Caco-2 (cell line): ENCODE data around the gene PRRG2. TPM values are rescaled to one million over a fixed set of nuclear protein-coding genes. Genes with fewer than 3 reads are reported as not detected.

Experiments used
- BruUV-seq: library from RNA; stranded (reverse); fragments of 400-500 nt; replicated peaks from 2 replicates; lab custom pipeline; 2021; lab: Mats Ljungman, UMichigan
- CTCF ChIA-PET: fragments of 300-600 bp; sonication (Branson Sonifier 250); formaldehyde crosslinking; loops from one replicate; lab custom pipeline; 2022; ENCODE audit warnings: antibody characterized with exemption; lab: Charles Lee
- POLR2A ChIA-PET: fragments of 300-600 bp; sonication (Branson Sonifier 250); formaldehyde crosslinking; loops from one replicate; lab custom pipeline; 2022; ENCODE audit warnings: antibody characterized with exemption; lab: Charles Lee
- DNase-seq, 2 experiments: peaks; one replicate each; pipeline versions ENCODE4 v3.0.0 to v3.0.0-alpha.2; 2020 to 2022
- H3K27me3 ChIP-seq: replicated peaks from 2 replicates; pipeline ENCODE4 v1.6.0; 2011; ENCODE audit warnings: low read length; ENCODE audit not compliant: control insufficient read depth, insufficient read depth
- H3K36me3 ChIP-seq: 2 replicates; pipeline ENCODE4 v1.5.1; 2011; ENCODE audit warnings: low read length; ENCODE audit not compliant: control insufficient read depth, insufficient read depth
- H3K4me1 ChIP-seq: fragments of 250-450 bp; sonication (Bioruptor Pico); 2 replicates; pipeline ENCODE4 v1.5.1; 2020; ENCODE audit warnings: mild to moderate bottlenecking
- H3K4me3 ChIP-seq: 2 replicates; pipeline ENCODE4 v1.5.1; 2011; ENCODE audit warnings: low read depth, mild to moderate bottlenecking, control low read depth, low read length
- H3K9me3 ChIP-seq: fragments of 250-450 bp; sonication (Bioruptor Pico); 2 replicates; pipeline ENCODE4 v1.5.1; 2020; ENCODE audit warnings: mild to moderate bottlenecking, moderate library complexity
- H3K27ac Mint-ChIP-seq: one replicate; pipeline ENCODE4 v1.8.0; 2022; ENCODE audit warnings: mixed read lengths; ENCODE audit not compliant: unreplicated experiment
- H3K27me3 Mint-ChIP-seq: one replicate; pipeline ENCODE4 v1.8.0; 2022; ENCODE audit warnings: mixed read lengths; ENCODE audit not compliant: insufficient read depth, unreplicated experiment
- H3K36me3 Mint-ChIP-seq: one replicate; pipeline ENCODE4 v1.8.0; 2022; ENCODE audit warnings: mild to moderate bottlenecking, mixed read lengths; ENCODE audit not compliant: insufficient read depth, unreplicated experiment
- H3K4me1 Mint-ChIP-seq: one replicate; pipeline ENCODE4 v1.8.0; 2022; ENCODE audit warnings: low read depth, mixed read lengths; ENCODE audit not compliant: unreplicated experiment
- H3K4me3 Mint-ChIP-seq: one replicate; pipeline ENCODE4 v1.8.0; 2022; ENCODE audit warnings: mild to moderate bottlenecking, moderate library complexity, mixed read lengths; ENCODE audit not compliant: unreplicated experiment
- H3K9me3 Mint-ChIP-seq: one replicate; pipeline ENCODE4 v1.8.0; 2022; ENCODE audit warnings: mixed read lengths; ENCODE audit not compliant: unreplicated experiment
- intact Hi-C: fragments of 100-400 bp; cut with micrococcal nuclease; formaldehyde crosslinking; loops from one replicate; pipeline ENCODE4 v1.10.0; 2022; ENCODE audit not compliant: unreplicated experiment
- total RNA-seq: library from RNA; stranded (reverse); gene quantifications from 2 replicates; pipeline ENCODE4 v1.2.3, GENCODE V29; 2022
- TF ChIP-seq, protein P1 (sequence below), 2 experiments: fragments of 200-600 bp in 1 of 2; IDR thresholded peaks; 1 replicate in 1 of 2; 2 replicates in 1 of 2; pipeline versions ENCODE4 v1.5.1 to v1.8.0; 2011 to 2022; ENCODE audit warnings: antibody characterized with exemption in 1 of 2, control low read depth in 1 of 2, inconsistent platforms in 1 of 2, low read depth in 1 of 2, low read length in 1 of 2, mild to moderate bottlenecking in 1 of 2, moderate library complexity in 1 of 2; ENCODE audit not compliant: insufficient read depth in 1 of 2, severe bottlenecking in 1 of 2, unreplicated experiment in 1 of 2

PRRG2 gene
- total RNA-seq, 1 experiment from 2014 or later: 7.7 TPM

DNA sequence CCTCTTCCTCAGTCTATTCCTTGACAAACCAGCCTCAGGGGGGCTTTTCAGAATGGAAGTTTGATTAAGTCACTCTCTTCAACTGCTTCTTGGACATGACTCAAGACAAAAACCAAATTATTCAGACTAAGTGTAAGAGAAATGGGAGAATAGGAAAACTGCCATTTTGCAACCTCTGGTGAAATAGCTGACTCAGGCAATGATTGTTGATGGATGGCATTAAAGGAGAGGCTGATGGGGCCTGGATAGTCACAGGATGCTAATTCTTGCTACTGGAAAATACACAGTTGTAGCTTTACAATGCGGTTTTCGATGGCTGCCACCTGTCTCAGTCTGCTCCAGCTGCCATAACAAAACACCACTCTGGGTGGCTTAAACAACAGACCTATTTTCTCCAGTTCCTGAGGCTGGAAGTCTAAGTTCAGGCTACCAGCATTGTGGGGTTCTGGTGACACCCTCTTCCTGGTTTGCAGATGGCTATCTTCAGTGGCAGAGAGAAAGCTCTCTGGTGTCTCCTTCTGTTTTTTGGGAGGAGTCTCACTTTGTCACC is 6.8 kb upstream of the PRRG2 start:
- H3K36me3 ChIP-seq: no peaks in the 10 kb centered on the region; the same call in 1 of the 2 replicates
- Mint-ChIP-seq H3K9me3 (no peaks in the 10 kb centered on the region), H3K27me3 (no peaks in the 10 kb centered on the region), H3K4me3 (no peak overlapping the region), H3K27ac (no peak overlapping the region), H3K36me3 (peaks cover 23% of the 10 kb centered on the region), H3K4me1 (peaks cover 8% of the 10 kb centered on the region)
- BruUV-seq: no TSS peak
- intact Hi-C loops: no loop called here
- TF ChIP-seq, protein P1, sequence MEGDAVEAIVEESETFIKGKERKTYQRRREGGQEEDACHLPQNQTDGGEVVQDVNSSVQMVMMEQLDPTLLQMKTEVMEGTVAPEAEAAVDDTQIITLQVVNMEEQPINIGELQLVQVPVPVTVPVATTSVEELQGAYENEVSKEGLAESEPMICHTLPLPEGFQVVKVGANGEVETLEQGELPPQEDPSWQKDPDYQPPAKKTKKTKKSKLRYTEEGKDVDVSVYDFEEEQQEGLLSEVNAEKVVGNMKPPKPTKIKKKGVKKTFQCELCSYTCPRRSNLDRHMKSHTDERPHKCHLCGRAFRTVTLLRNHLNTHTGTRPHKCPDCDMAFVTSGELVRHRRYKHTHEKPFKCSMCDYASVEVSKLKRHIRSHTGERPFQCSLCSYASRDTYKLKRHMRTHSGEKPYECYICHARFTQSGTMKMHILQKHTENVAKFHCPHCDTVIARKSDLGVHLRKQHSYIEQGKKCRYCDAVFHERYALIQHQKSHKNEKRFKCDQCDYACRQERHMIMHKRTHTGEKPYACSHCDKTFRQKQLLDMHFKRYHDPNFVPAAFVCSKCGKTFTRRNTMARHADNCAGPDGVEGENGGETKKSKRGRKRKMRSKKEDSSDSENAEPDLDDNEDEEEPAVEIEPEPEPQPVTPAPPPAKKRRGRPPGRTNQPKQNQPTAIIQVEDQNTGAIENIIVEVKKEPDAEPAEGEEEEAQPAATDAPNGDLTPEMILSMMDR (IDR thresholded peaks at IDR 0.05; ENCODE audit: insufficient read depth in 1 of 2, low read depth in 1 of 2, low read length in 1 of 2, severe bottlenecking in 1 of 2, unreplicated experiment in 1 of 2): no peak
- peaks cover 5% of the 10 kb centered on the region; the same call in 1 of the 2 replicates for H3K4me1 ChIP-seq
- H3K9me3 ChIP-seq: no peaks in the 10 kb centered on the region
- no peak overlapping the region for H3K4me3 ChIP-seq
- ChIA-PET POLR2A (no interaction called here), CTCF (no interaction called here)
- H3K27me3 ChIP-seq: no peaks in the 10 kb centered on the region
- no peak for DNase-seq

DNA sequence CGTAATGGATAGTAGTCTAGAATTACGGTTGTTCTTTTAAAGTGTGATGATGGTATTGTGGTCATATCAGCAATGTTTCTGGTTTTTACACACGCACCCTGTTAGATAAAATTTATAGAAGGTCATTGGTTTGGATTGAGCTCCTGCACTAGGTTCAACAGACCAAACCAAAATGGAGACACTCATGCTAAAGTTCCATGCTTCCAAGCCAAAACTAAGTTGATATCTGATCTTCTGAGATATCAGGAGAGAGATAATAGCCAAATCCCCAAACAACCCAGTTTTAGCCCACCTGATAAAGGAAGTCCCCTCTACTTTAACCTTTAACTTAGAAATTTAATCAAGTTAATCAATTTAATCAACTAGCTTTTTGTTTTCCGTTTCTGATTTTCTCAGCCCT is 1.9 kb upstream of the PRRG2 start:
- DNase-seq: no peak
- intact Hi-C loops: no loop called here
- Histone ChIP-seq H3K36me3 (no peaks in the 10 kb centered on the region; the same call in 1 of the 2 replicates), H3K4me3 (peak overlapping the region; percentile 99), H3K9me3 (no peaks in the 10 kb centered on the region), H3K27me3 (no peaks in the 10 kb centered on the region), H3K4me1 (0 out of 2 replicates have a peak, but pooled peaks cover 4% of the 10 kb centered on the region)
- no peaks in the 10 kb centered on the region for H3K9me3 Mint-ChIP-seq
- CTCF ChIA-PET: interaction anchor here (2.5 kb wide), 1 partner anchor 9 kb away, joined by 16 read pairs; no protein-coding TSS in a partner anchor
- BruUV-seq: no TSS peak
- H3K4me3 Mint-ChIP-seq: peak overlapping the region; percentile 95
- H3K27me3 Mint-ChIP-seq: no peaks in the 10 kb centered on the region
- no peaks in the 10 kb centered on the region for H3K4me1 Mint-ChIP-seq
- POLR2A ChIA-PET: interaction anchor here (1.1 to 2.7 kb wide), 3 partner anchors 11 to 61 kb away, joined by 9 to 34 read pairs (median 11); partner anchors contain the start of gene RRAS
- H3K36me3 Mint-ChIP-seq: peaks cover 33% of the 10 kb centered on the region
- TF ChIP-seq, protein P1 (IDR thresholded peaks at IDR 0.05; ENCODE audit: insufficient read depth in 1 of 2, low read depth in 1 of 2, low read length in 1 of 2, severe bottlenecking in 1 of 2, unreplicated experiment in 1 of 2): no peak
- H3K27ac Mint-ChIP-seq: no peak overlapping the region

DNA sequence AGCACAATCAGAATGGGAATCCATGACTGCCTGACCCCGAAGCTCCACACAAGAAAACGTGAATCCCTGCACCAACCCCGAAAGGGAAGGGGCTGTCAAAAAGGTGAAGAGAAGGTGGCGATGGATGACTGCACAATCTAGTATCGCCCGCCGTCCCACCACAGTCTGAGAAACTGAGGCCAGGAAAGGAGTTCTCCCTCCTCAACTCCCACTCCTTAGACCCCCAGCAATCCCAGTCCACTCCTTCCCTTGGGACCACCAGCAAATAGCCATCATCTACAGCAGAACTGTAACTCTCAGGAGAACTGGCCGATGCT is 1.2 kb upstream of the PRRG2 start:
- Mint-ChIP-seq H3K4me3 (peak overlapping the region; percentile 95), H3K9me3 (no peaks in the 10 kb centered on the region), H3K4me1 (no peaks in the 10 kb centered on the region), H3K27ac (peak overlapping the region; percentile 93), H3K27me3 (no peaks in the 10 kb centered on the region), H3K36me3 (peaks cover 25% of the 10 kb centered on the region)
- ChIA-PET POLR2A (interaction anchor here (0.6 to 2.7 kb wide), 9 partner anchors 10 to 106 kb away, joined by 3 to 34 read pairs (median 8); partner anchors contain the start of genes FCGRT, PRMT1, RPS11 and RRAS), CTCF (interaction anchor here (0.9 to 2.5 kb wide), 5 partner anchors 9 to 103 kb away, joined by 3 to 16 read pairs (median 7); partner anchors contain the start of gene RRAS)
- Histone ChIP-seq H3K27me3 (no peaks in the 10 kb centered on the region), H3K36me3 (no peaks in the 10 kb centered on the region), H3K9me3 (no peaks in the 10 kb centered on the region), H3K4me3 (peak overlapping the region; percentile 99), H3K4me1 (0 out of 2 replicates have a peak, but pooled peaks cover 4% of the 10 kb centered on the region)
- intact Hi-C loops: loop anchor here (1.0 kb wide), 1 partner anchor 10 kb away; no protein-coding TSS in a partner anchor
- DNase-seq: no peak
- TF ChIP-seq, protein P1 (IDR thresholded peaks at IDR 0.05; ENCODE audit: insufficient read depth in 1 of 2, low read depth in 1 of 2, low read length in 1 of 2, severe bottlenecking in 1 of 2, unreplicated experiment in 1 of 2): no peak
- no TSS peak for BruUV-seq
